GM21619 (cell line): ENCODE results near the gene ZDHHC14.

ENCODE experiments used
- ATAC-seq: cut with Tn5 transposase; IDR thresholded peaks from one replicate; pipeline ENCODE4 v1.9.1; 2021; ENCODE audit not compliant: unreplicated experiment

ZDHHC14 gene

DNA sequence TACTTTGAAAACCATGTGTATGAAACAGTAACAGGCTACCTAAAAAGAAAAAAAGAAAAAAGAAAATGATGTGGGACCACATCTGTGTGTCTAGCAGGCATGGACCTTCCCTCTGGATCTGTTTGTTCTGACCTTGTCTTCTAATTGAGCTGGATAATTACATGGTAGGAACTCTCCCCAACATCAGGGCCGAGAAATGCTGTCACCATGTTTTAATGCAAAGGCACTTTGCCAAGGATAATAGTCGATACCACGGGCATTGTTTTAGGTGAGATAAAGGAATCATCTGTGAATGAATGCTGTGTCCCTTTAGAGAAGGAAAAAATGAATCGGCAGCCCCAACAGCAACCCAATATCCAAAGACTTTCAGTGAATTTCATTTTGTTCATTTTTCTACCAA, 149.1 kb downstream of the ZDHHC14 start:
- no peak for ATAC-seq

DNA sequence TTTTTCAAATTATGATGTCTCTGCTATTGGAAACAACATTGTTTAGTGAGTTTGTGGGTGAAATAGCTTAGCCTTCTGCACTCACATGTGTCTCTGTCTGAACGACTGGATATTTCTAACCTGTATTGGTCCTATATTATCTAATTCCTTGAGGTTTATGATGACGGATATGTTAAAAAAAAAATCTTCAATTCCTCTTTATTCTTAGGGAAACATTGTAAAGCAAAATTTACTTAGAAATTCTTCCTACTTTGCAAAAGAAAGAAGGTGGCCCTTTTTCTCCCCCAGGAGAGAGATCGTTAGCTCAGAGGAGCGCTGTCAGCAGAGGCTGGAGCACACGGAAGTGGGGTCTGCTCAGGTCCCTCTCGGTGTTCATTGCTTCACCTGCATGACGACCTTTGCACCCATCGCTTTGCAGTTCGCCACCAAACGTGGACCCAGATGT, 149.8 kb downstream of the ZDHHC14 start:
- ATAC-seq, result no peak

DNA sequence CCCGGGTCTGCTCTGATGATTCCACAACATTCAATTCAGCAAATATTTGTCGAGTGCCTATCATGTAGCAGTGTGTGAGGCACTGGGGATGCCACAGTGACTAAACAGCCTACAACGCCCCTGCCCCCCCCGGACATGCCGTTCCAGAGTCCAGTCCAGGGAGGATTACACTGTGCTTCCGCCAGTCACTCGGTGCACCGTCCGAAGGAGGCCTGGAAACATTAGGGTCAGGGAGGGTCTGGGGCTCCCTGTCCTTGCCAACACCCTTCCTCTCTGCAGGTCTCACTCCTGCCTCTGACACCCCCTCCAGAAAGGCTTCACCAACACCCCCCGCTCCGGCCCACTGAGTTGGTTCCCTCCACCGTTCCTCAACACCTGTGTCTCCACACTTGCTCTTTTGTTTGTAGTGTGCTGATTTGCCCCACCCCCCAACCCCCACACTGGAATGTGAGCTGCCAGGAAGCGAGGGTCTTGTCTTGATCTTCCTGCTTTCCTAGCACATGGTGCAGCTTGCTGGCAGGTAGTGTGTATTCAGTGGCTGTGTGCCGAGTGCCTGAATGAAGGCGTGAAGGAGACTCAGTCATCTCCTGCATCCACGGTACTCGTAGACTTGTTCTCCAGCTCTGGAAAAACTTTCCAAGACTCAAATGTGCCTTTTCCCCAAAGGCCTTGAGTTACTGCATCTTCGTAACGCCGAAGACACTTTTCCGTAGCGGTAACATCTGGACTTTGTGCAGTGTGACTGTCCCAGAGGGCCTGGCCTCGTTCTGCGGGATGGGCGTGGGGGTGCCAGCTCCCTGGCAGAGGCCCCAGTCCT, 150.4 kb downstream of the ZDHHC14 start:
- no peak for ATAC-seq

DNA sequence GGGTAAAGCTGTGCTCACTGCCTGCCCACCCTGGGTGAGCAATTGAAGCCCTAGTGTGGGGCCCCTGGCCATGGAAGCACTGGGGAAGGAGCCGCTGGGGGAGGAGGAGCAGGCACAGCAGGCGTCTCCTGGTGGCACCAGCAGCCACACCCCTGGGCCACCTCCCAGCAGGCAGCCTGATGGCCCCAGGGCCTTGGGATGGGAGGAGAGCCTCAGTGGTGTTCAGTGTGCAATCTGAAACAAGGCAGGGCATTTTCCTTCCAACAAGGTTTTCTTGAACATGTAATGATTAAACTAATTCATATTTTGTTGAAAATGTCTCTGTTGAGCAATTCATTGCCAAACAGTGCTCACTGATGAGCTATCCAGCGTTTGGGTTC, 151.0 kb downstream of the ZDHHC14 start:
- no peak for ATAC-seq

DNA sequence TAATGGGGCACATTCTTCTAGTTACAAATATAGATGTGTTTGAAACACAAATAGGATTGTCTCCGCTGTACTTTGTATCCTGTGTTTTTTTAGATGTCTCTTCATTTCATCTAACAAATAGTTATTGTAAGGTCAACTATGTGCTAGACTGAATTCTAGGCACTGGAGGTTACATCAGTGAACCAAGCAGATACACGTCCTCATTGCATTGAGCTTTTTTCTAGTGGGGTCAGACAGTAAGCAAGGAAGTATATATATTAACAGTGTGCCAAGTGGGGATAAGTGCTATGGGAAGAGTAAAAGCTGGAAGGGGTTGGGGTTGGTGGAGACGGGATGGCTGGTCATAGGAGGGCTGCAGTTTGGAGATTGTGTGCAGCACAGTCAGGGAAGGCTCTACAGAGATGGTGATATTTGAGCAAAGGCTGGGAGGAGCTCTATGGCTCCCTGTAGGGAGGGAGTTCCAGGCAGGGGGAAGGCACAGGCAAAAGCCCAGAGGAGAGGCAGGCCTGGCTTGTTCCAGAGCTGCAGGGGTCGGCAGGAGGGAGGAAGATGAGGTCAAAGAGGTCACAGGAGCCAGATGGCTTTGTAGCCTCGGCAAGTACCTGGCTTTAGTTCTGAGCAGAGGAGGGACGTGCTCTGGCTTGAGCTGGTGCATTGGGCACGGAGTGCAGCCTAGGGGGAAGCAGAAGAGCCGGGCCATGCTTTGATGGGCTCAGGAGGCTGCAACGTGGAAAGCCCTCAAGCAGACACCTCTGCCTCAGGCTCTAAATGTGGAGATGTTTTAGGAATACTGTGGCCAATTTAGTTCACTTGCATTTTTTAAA, 152.3 kb downstream of the ZDHHC14 start:
- no peak for ATAC-seq

DNA sequence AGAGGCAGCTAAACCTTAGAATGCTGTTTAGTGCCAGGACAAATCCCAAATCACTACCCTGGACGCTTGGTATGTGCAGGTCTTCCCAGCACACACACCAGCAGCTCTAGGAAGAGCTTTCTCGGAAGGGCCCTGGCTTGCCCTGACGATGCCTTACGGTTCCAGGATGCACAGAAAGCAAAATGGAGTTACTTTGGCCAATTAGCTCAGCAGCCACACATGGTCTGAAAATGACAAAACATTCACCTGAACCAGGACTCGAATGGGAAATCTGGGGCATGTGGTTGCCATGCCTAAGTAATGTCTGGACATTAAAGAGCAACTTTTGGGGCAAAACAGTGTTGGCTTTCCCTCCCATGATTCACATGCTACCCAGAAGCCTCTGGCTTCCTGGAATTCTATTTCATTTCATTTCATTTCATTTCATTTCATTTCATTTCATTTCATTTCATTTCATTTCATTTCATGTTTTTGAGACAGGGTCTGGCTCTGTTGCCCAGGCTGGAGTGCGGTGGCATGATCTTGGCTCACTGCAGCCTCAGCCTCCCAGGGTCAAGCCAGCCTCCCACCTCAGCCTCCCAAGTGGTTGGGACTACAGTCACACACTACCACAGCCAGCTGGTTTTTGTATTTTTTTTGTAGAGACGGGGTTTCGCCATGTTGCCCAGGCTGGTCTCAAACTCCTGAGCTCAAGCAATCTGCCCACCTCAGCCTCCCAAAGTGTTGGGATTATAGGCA, 153.3 kb downstream of the ZDHHC14 start:
- ATAC-seq, result no peak

DNA sequence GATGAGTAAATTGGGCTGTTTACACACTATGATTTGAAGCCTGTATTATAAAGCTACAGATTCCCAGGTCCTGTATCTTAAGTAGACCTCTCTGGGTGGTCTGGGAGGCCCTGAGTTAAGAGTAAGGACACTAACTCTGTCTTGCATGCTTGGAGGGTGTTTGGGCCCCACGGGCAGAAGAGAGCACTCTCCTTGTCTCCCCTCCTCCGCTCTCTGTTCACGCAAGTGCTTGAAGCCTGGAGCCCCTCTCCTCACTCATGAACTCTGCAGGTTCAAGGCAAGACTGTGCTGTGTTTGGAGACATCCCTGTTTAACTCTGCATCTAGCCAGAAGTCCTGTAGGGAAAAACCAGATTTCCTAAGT, 154.0 kb downstream of the ZDHHC14 start:
- no peak for ATAC-seq

DNA sequence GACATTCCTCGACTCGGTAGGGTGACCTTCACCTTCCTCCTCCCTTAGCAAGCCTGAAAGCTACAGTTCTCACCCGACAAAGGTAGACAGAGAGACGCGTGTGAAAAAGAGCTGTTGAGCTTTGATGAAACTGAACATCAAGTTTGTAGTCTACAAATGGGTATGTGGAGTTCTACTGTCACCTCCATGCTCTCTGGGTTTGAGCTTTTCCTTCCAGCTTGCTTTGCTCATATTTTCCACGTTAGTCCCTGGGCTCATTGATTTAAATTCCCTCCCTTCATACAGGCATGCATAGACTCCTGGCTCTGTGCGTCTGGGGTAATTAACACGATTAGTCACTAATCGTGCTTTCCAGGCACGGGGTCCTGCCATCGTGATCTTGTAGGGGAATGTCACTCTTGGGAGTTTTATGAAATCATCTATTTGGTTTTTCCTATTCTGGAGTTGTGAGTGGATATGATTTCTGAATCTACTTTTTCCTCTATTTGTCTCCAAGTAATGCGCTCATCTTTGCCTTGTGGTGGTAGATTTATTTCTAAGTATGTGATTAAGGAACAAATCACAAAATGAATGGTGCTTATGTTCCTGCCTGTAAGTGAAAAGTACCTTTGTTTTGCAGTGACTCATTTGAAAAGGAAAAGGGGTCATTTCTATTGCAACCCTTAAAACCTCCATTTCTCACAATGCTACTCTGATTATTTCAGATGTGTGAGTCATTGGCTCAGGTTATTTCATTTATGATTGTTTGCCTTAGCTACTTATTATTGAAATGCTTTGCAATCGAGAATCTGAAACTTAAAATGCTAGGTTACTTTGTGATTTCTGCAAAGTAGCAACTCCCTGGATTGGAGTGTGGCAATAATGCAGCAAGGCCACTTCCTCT, 154.6 kb downstream of the ZDHHC14 start:
- ATAC-seq, result peak; percentile 77

DNA sequence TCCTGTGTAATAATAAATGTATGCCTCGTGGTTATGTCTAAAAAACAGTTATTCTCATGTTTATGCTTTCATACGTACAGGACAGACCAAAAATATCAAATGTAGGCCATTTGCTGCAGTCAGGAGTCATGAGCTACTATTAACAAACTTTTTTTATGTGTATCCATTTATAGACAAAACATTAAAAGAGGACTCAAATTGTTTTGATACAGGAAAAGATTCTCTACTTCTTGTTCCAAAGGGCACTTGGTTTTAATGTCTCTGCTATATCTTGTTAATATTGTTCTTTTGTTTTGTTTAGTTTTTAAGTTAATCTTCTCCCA, 155.2 kb downstream of the ZDHHC14 start:
- ATAC-seq, result no peak

DNA sequence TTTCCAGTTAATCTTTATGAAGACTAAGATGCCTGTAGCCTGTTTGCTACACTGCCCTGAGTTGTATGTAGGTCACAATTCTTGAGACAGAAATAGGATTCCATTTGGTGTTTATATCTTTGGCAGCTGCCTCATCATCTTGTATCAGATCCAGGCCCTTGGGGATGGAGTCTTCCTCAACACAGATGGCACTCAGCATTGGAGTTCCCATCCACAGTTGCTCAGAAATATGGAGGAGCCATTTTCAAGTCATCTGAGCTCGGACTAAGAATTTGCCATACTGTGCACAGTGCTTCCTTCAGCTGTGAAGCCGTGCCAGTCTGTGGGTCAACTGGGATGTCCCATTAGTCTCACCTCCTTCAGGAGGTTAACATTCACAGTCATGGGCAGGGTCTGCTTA, 156.6 kb downstream of the ZDHHC14 start:
- ATAC-seq, result no peak

DNA sequence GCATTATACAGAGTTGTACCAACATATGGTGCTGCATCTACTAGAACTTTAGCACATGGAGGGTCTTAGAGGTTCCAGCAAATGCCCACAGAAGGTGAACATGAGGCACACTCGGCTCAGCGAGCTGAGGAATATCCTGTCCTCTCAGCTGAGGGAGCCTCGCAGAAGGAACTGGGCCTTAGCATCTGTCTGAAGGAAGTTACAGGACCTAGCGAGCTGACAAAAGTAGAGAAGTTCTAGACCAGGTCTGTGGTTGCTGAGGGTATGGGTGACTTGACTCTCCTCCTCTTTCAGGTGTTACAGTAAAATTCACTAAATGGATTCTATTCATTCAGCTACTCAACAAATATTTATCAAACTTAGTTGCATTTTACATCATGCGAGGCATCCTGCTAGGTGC, 157.2 kb downstream of the ZDHHC14 start:
- ATAC-seq, result peak; percentile 34

DNA sequence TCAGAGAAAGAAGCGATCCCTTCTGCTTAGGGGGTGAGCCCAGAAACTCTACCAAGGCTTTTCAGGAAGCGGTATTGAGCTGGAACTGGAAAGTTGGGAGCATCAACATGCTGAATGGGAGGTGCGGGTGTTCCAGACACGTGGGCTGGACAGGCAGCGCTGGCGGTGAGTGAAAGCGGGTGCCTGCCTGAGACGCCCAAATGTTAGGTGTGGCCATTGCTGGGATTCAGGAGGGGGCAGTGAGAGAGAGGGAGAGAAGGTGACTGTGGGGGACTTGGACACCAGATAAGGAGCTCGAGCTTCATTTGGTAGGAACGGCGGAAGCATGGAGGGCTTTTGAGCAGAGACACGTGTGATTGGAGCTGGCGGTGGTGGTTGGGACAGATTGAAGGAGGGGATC, 157.7 kb downstream of the ZDHHC14 start:
- no peak for ATAC-seq

DNA sequence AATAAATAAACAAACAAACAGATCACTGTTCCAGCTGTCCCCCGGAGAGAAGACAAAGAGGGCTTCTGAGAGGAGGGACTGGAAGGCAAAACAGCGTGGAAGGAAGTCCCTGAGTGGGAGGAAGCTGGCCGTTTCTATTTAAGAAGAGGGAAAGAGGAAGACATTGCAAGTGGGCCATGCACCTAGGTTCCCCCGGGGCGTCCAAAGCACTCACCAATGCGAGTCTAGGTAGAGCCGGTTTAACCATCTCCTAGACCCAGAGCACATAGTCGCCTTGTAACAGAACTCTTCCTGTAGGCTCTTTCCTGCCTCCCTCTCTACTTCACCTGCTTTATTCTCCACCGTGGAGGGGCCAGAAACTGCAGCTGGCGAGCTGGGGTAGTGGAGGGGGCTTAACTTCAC, 158.4 kb downstream of the ZDHHC14 start:
- ATAC-seq, result no peak

DNA sequence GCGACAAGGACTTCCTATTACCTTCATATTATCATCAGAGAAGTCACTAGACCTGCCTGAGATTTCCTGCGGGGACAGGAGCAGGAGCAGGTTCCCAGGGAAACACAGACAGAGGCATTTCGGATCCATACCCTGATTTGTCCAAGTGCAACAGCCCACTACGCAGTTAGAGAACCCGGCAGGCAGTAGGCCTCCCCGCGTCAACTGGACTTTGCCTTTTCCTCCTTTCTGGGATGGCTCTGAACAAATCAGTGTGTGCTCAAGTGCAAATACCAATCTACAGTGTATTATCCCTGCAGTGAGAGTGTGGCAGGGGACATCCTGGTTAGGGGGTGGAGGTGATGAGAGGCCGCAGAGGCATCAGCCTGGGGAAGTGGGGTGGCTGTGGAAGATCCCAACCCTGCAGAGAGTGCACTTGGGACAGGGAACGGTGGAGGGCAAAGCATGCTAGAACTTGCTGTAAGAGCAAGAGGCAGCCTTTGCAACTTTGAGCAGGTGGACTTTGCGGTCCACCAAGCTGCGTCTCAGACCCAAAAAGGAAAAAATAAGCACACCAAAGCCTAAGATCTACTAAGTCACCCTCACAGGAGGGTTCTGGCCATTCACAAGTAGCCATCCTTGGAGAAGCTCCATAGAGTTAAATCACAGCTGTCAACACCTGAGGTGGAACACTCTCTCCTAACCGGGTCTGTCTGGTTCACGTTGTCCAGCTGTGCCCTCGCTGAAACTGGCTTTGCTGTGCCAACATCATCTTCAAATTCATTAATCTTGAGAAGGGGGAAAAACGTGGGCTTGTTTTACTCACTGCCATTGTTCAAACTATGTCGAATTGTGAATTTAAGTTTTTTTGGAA, 159.1 kb downstream of the ZDHHC14 start:
- no peak for ATAC-seq

DNA sequence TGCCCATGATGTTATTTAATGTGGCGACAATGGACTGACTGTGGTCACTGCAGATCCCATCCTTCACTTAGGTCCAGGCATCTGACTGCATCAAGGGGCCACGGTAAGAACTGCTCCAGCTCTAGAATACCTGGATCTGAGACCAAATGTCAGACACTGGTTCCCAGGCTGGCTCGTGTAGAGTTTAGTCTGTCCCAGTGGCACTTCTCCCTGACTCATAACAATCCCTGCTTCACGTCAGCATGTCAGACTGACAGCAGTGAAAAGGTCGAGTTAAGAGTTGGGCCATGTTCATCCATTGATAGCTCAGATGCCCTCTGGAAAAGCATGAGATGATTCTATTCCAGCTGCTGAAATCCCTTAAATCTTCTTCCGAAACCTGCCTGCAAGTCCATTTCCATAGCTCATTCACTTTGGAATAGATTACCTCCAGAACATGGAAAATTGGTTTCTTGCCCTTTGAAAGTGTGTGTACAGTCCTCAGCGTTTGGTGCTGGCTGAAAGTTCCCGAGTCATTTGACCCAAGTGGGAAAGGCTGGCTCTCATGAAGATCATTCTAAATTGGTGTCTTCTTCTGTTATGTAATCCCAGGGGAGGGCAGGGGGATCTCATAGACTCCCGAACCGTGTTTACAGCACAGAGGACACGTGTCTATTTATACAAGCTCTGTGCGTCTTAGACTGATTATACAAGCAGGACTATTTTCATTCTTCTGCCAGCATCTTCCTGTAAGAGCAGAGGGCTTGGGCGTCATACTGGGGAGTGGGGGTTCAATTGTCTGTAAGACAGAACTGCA, 160.8 kb downstream of the ZDHHC14 start:
- ATAC-seq, result no peak

DNA sequence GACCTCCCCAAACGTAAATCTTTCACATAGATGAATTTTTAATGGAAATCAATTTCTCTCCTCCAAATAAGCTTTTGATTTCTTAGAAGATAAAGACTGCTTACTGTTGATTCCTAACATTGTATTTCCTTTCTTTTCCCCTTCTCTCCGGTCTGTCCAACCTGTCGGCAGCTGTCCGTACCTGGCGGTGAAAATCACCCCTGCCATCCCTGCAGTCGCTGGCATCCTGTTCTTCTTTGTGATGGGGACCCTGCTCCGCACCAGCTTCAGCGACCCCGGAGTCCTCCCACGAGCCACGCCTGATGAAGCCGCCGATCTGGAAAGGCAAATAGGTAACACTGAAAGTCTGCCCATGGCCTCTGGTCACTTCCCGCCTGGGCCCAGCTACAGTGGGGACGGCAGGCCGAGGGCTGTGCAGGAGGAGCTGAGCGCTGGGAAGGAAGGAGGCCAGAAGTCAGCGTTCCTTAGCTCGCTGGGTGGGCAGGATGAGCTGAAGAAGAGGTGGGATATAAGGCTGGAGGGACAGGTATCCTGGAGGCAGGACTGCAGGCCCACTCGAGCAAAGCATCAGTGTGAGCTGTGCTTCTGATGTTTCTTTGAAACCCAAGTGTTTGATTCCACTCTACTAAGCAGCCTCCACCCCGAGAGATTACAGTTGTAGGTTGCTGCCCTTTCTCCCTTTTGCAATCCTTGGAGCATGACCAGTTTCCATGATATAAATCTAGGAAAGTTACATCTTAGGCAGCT, 161.6 kb downstream of the ZDHHC14 start:
- no peak for ATAC-seq

DNA sequence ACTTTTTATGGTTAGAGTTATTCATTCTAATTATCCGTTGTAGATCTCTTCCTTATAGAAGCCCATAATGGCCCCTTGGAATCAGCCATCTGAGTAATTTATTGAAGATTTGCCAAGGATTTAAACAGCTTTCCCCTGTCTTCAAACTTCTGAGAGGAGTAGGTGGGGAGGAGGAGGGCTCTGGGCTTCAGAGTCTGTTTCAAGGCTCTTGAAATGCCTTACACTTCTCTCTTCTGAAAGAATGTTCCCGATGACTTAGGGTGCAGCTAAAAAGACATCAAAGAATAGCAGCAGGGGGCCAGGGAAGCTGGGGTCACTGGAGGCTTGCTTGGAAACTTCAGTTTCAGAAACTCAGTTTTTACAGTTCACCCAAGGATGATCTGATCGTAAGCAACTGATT, 165.3 kb downstream of the ZDHHC14 start:
- ATAC-seq, result no peak

DNA sequence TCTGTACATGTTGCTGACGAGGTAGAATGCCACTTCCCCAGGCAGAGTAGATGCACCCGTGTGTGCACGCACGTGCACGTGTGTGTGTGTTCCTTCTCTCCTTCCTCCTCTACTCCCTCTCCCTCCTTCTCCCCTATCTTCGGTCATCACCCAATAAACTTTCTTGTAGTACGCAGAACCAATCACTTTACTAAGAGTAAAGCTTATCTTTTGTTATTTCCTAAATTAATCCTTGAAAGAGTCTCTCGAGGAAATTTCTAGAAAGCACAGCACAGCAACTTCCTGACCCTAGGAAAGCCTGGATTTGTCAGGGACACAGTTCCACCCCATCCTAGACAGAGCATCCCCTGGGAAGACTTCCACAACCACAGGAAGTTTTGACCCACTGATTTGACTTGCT, 166.1 kb downstream of the ZDHHC14 start:
- ATAC-seq, result no peak
